AG04450 (cell line): ENCODE measurements around the gene BMF. TPM values are rescaled to one million over a fixed set of nuclear protein-coding genes. Genes with fewer than 3 reads are reported as not detected.

Experiments used
- CTCF ChIA-PET: fragments of 300-600, 350-600 bp; formaldehyde crosslinking; extraction: SDS; loops from one replicate; lab custom pipeline; 2022; ENCODE audit warnings: antibody characterized with exemption, inconsistent platforms; lab: Charles Lee
- POLR2A ChIA-PET: fragments of 350-600 bp; formaldehyde crosslinking; extraction: SDS; loops from one replicate; lab custom pipeline; 2021; ENCODE audit warnings: antibody characterized with exemption, inconsistent platforms; lab: Yijun Ruan, JAX
- DNase-seq: peaks from one replicate; pipeline ENCODE4 v3.0.0-alpha.2; 2011; ENCODE audit warnings: low read depth, low spot score
- H3K27ac ChIP-seq: one replicate; pipeline ENCODE4 v1.5.1; 2012; ENCODE audit warnings: low read depth, low read length, control low read depth
- H3K27me3 ChIP-seq: one replicate; pipeline ENCODE4 v1.6.0; 2012; ENCODE audit warnings: low read length; ENCODE audit not compliant: control insufficient read depth, insufficient read depth
- H3K4me3 ChIP-seq: 2 replicates; pipeline ENCODE4 v1.5.1; 2011; ENCODE audit warnings: mild to moderate bottlenecking, low read depth, low read length, control low read depth
- H3K9me3 ChIP-seq: 2 replicates; pipeline ENCODE4 v1.5.1; 2012; ENCODE audit warnings: low read length; ENCODE audit not compliant: control insufficient read depth, insufficient read depth
- CTCF ChIP-seq: IDR thresholded peaks from 2 replicates; pipeline ENCODE4 v1.5.1; 2011; ENCODE audit warnings: low read depth, low read length, control low read depth, inconsistent platforms
- polyA plus RNA-seq: library from polyadenylated mRNA; depleted of rRNA; stranded (reverse); fragments of >200 nt; gene quantifications from 2 replicates; pipeline ENCODE4 v1.2.3, GENCODE V29; 2011

The BMF gene
- polyA plus RNA-seq, 1 experiment = 6.2 TPM

GRCh38 chr15:40052604-40053003 lies 56.1 kb downstream of the BMF start:
- ChIA-PET CTCF (interaction anchor here (0.9 to 1.6 kb wide), 3 partner anchors 52 to 222 kb away, joined by 5 to 7 read pairs (median 7); no protein-coding TSS in a partner anchor), POLR2A (no interaction called here)
- TF ChIP-seq CTCF = no peak
- Histone ChIP-seq H3K4me3 (no peak overlapping the region), H3K9me3 (no peaks in the 10 kb centered on the region), H3K27me3 (no peaks in the 10 kb centered on the region), H3K27ac (no peak overlapping the region)
- DNase-seq = no peak

- POLR2A ChIA-PET = no interaction called here
Measured at GRCh38 chr15:40051616-40052415, 56.9 kb downstream of the BMF start.

GRCh38 chr15:40050788-40051470 lies 57.8 kb downstream of the BMF start:
- POLR2A ChIA-PET = no interaction called here
- CTCF ChIA-PET = interaction anchor here (1.6 kb wide), 1 partner anchor 224 kb away, joined by 7 read pairs; no protein-coding TSS in a partner anchor
- no peak for TF ChIP-seq CTCF

More at GRCh38 chr15:40051616-40052415, 56.9 kb downstream of the BMF start:
- no peak overlapping the region for H3K27ac ChIP-seq
- no peak for TF ChIP-seq CTCF
- no peak for DNase-seq
- H3K9me3 ChIP-seq = no peaks in the 10 kb centered on the region
- CTCF ChIA-PET = interaction anchor here (0.9 to 1.6 kb wide), 3 partner anchors 53 to 223 kb away, joined by 5 to 7 read pairs (median 7); no protein-coding TSS in a partner anchor
- H3K27me3 ChIP-seq = no peaks in the 10 kb centered on the region
- no peak overlapping the region for H3K4me3 ChIP-seq

GRCh38 chr15:40048926-40049475 lies 59.7 kb downstream of the BMF start:
- no peak for DNase-seq
- no peak overlapping the region for H3K4me3 ChIP-seq
- TF ChIP-seq CTCF = no peak
- no peaks in the 10 kb centered on the region for H3K27me3 ChIP-seq
- ChIA-PET POLR2A (interaction anchor here (0.6 to 1.4 kb wide), 2 partner anchors 29 to 43 kb away, joined by 4 to 9 read pairs; no protein-coding TSS in a partner anchor), CTCF (interaction anchor here (5.2 to 5.6 kb wide), 2 partner anchors 57 to 226 kb away, joined by 68 to 100 read pairs; partner anchors contain the start of gene BMF)
- H3K27ac ChIP-seq = no peak overlapping the region
- H3K9me3 ChIP-seq = no peaks in the 10 kb centered on the region

More at GRCh38 chr15:40050788-40051470, 57.8 kb downstream of the BMF start:
- Histone ChIP-seq H3K27me3 (no peaks in the 10 kb centered on the region), H3K9me3 (no peaks in the 10 kb centered on the region), H3K27ac (no peak overlapping the region), H3K4me3 (no peak overlapping the region)
- DNase-seq = no peak
